NCI-H128 (cell line): ENCODE data around the gene LIN7B.
"Not testable (repeated sequence)": the region's sequence is repeated elsewhere in the genome, so short reads cannot be mapped to it uniquely, and the experiment has no call there.

Source experiments
- DNase-seq: peaks from one replicate; lab custom pipeline; 2025; ENCODE audit not compliant: unreplicated experiment; lab: John Stamatoyannopoulos, UW

The LIN7B gene

DNA sequence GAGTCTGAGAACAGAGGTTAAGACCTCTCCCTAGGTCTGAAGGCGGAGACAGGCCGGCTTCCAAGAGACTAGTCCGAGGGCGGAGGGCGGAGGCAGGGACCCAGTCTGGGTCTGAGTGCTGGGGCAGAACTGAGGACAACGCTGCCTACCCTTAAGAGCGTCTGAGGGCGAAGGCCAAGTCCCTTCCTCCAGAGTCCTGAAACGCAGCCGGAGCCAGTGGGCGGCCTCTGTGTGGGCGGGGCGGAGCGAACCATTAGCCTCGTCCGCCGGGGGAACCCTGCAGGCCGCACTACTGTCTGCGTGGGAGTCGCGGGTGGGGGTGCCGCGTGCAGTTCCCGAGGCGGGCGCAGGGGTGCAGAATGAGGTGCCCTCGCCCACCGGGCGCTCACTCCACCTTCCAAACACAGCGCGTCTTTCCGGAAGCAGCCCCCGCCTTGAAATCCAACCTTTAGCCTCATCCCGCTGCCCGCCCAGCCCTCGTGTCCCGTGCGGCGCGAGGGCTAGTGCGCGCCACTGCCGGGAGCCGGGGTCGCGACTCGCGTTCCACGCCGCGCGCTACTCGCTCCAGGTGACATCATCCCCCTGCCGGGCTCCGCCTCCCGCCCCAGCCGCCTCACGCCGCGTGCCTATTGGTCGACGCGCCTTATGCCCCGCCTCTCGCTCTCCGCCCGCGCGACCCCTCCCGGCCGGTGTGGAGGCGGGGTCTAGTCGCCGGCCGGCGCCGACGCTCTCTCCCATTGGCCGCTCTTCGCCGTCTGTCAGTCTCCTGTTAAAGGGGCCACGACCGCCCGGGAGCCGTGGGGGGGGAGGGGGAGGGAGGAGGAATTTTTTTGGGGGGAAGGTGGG is 4.6 kb downstream of the LIN7B start, which contains the start of gene C19orf73:
Gene C19orf73, minus strand, starts transcription at position 579 of the 846 bp plus-strand sequence. Its CDS starts 121 bp downstream, at position 458.
- peak; percentile 89 for DNase-seq

DNA sequence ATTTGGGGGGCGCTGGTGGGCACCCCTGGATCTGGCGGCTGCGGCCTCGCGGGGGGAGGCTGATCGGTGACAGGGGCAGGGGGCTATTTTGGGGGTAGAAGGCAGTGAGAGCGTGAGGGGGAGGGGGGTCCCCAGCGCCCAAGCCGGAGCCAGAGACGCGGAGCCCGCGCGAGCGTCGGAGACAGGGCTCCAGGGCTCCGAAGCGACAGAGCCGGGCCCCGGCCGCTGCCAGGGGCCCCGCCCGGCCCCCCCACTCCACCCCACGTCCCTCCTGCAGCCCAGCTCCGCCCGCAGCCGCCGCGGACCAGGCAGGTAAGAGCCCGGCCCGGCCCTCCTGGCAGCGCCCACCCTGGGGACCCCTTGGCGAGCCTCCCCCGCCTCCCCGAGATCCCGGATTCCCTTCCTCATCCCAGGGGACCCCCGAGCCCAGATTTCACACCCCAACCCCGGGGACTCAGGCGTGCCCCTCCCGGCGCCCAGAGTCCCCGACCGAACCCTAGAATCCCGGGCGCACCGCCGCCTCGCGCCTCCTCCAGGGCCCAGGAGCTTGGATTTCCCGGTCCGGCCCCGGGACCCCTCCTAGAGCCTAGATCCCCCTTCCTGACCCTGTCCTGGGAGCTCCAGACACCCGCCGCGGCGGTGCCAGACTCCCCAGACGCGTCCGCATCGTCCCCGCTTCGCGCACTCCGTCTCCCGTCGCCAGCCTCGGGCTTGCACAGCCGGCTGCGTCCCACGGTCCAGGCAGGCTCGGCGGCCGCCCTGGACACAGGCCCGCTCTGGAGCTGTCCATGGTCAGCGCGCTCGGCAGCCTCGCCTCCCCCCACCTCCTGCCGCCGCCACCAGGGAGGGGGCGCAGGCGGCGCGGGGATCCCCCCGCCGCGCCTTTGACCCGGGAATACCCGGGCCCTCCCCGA is 5.5 kb downstream of the LIN7B start, which contains the start of gene PPFIA3:
Gene PPFIA3, plus strand, starts transcription at position 134 of the 914 bp plus-strand sequence. CDS start 8,330 bp downstream, outside the sequence.
- DNase-seq, result no peak

DNA sequence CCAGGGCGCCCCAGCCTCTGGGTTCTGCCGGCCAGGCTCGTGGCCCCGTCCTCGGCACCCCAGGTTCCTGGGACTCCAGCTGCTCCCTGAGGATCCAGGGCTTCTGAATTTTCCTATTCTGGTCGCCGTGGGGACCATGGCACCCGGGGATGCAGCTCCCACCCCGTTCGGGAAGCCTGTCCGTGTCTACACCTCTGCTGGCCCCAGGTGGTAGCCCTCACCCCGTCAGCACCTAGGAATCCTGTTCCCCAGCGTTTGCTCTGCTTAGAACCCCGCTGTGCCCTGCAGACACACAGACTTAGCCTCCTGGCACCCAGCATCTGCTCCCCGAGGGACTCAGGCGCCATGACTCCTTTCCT is 6.1 kb downstream of the LIN7B start:
- DNase-seq, result no peak

DNA sequence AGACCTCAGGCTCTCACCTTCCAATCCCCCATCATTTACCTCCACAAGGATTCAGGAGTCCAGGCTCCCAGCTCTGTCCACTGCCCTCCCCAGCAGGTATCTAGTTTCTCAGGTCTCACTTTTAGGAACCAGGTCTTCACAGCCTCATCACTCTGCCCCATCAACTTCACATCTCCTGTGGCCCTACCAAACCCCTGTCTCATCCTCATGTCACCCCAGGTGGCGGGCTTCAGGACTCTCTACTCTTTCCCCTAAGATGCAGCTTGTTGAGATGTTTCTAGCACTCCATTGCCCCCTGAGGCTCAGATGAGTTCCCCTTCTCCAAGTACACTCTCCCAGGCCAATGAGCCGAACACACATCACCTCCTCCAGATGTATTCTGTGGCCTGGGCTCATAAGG is 6.7 kb downstream of the LIN7B start:
- DNase-seq, result no peak

GRCh38 chr19:49121841-49122240 is 7.7 kb downstream of the LIN7B start:
- not testable (repeated sequence) for DNase-seq

DNA sequence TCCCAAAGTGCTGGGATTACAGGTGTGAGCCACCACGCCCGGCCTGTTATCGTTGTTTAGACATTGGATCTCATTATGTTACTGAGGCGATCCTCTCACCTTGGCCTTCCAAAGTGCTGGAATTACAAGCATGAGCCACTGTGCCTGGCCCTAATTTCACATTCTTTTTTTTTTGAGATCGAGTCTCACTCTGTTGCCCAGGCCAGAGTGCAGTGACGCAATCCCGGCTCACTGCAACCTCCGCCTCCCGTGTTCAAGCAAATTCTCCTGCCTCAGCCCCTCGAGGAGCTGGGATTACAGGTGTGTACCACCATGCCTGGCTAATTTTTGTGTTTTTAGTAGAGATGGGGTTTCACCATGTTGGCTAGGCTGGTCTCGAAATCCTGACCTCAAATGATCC is 9.1 kb downstream of the LIN7B start:
- DNase-seq, result not testable (repeated sequence)

GRCh38 chr19:49125025-49125731 is 11.0 kb downstream of the LIN7B start:
- DNase-seq, result no peak

DNA sequence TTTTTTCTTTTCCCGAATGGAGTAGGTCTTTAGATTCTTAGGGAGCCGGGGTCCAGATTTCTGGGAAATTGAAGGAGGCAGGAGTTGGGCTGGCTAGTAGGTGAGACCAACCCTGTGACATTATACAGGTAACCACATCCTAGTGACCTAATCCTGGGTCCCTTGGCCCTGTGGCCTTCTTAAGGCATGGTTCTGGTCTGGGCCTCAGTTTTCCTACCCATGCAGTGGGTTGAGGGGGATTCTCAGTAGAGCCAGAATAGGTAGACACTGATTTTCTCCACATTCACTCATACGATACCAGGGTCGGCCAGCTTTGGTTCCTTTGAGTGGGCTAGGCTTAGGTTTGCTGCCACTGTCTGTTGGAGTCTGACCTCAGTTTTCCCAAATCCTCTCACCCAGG is 12.4 kb downstream of the LIN7B start:
- no peak for DNase-seq

- DNase-seq, result not testable (repeated sequence)
Observed at GRCh38 chr19:49127225-49127624, 13.1 kb downstream of the LIN7B start.

- DNase-seq, result peak; percentile 92
Observed at GRCh38 chr19:49127674-49128544, 13.7 kb downstream of the LIN7B start.

DNA sequence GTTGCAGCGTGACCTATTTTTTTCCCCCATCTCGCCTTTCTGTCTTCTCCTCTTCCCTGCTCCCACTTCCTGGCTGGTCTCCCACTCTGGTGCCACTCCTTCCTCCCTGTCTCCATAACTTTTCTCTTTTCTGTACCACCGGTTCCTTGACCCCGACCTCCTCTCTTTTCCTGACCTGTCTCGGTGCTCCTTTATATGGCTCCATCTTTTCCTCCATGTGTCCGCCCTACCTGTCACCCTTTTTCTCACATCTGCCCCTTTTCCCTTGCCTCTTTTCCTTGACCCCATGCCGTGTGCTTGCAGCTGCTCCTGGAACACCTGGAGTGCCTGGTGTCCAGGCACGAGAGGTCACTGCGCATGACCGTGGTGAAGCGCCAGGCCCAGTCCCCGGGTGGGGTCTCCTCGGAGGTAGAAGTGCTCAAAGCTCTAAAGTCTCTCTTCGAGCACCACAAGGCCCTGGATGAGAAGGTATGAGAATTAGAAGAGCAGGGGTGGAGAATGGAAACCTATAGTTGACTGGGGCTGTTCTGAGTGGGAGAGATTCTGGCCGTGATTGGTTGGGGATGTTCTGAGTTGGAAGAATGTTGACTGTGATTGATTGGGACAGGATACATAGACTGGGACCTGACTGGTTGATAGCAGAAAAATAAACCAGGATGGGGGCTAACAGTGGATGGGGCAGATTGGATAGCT is 14.5 kb downstream of the LIN7B start:
- no peak for DNase-seq

- no peak for DNase-seq
Observed at GRCh38 chr19:49129238-49129583, 15.0 kb downstream of the LIN7B start.

DNA sequence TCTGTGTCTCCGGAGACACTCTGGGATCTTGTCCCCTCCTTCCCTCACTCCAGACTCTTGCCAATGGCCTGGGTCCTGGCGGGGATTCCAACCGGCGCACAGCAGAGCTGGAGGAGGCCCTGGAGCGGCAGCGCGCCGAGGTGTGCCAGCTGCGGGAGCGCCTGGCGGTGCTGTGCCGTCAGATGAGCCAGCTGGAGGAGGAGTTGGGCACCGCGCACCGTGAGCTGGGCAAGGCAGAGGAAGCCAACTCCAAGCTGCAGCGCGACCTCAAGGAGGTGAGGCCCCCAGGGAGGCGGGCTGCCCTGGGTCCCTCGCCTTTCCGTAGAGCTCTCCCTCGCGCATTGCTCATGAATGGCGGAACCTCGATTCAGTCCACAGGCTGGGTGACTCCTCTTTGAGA is 16.2 kb downstream of the LIN7B start:
- no peak for DNase-seq

- DNase-seq, result no peak
Observed at GRCh38 chr19:49132974-49133609, 18.9 kb downstream of the LIN7B start.

DNA sequence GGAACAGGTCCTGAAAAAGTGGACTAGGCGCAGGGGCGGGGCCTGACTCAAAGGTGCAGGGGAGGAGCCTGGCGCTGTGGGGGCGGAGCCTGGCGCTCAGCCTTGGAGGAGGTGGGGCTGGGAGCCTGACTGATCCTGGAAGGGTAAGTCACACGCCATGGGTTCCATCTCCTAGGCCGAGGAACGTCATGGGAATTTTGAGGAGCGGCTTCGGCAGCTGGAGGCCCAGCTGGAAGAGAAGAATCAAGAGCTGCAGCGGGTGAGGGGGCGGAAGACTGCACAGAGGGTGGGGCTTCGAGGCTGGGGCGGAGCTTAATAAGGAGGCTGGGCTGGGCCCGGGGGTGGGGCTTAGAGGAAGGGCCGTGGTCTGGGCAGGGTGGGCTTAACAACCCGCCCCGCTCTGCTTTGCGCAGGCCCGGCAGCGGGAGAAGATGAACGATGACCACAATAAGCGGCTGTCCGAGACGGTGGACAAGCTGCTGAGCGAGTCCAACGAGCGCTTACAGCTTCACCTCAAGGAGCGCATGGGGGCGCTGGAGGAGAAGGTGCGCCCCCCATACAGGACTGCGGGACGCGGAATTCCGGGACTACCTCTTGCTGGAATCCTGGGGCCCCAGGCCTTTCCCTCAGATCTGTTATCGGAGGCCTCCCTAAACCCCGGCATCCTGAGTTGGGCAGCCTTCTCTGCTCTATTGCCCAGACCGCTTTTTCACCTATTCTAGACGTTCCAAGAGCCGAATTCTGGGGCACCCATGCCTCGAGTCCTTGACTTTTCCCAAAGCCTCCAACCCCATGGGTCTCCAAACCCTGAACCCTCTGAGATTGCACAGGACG is 19.7 kb downstream of the LIN7B start:
- DNase-seq, result no peak

DNA sequence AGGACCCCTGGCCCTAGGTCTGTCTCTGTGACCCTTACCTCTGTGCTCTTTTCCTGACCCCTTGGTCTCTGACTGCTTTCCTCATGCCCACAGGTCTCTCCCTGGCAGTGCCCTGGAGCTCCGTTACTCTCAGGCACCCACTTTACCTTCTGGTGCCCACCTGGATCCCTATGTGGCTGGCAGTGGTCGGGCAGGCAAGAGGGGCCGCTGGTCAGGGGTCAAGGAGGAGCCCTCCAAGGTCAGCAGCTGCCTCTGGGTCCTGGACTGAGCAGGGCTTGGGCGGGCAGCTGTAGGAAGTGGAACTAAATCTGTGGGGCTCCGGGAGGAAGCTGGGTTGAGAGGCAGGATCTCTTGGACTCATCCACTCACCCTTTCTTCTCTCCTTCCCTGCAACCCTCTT is 21.5 kb downstream of the LIN7B start:
- no peak for DNase-seq

DNA sequence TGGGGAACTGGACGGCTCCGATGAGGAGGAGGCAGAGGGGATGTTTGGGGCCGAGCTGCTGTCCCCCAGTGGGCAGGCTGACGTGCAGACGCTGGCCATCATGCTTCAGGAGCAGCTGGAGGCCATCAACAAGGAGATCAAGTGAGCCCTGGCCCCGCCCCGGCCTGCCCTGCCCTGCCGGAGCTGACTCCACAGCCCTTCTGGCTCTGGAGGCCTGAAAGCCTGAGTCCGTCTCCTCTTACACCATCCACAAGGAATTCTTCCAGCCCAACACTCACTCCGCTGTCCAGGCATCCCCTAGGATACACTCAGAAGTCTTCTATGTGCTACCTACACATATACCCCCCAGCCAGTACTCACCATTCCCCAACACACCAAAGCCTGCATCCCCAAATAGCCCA is 22.6 kb downstream of the LIN7B start:
- DNase-seq, result no peak

GRCh38 chr19:49140951-49141350 is 26.8 kb downstream of the LIN7B start:
- no peak for DNase-seq
